Putamen (tissue), 1 donor: ENCODE results near the gene PTPRG.

Experiments used
- DNase-seq: peaks from one replicate; pipeline ENCODE4 v3.0.0-alpha.2; 2016; ENCODE audit warnings: low spot score

PTPRG gene

DNA sequence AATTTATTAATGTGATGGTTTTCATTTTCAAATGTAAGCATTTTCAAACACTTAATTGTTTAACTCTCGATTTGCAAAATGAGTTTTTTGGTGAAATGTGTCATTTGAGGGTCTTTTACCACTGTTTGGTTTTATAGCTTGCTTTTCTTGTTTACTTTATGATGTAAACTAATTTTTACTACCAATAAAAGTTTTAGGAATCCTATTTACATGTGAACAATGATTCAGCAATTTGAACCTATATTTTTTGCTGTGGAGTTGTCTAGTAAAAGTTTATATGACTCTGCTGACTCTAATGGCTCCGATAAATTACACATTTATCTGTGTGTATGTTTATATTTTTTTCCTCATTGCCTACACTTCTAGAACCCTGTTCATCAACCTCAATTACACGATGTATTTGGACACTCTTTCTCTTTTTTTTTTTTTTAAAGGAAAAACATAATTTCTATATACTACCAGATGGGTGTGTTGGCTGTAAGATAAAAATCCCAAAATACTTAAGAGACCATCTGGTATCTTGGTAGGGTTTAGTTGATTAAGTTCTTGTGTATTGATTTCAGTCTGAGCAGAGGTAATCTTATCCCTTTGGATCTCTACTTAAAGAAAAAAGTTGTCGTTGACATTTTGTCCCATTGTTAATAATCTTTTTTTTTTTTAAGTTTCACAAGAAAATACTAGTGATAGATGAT lies 89.5 kb downstream of the PTPRG start:
- DNase-seq: no peak

DNA sequence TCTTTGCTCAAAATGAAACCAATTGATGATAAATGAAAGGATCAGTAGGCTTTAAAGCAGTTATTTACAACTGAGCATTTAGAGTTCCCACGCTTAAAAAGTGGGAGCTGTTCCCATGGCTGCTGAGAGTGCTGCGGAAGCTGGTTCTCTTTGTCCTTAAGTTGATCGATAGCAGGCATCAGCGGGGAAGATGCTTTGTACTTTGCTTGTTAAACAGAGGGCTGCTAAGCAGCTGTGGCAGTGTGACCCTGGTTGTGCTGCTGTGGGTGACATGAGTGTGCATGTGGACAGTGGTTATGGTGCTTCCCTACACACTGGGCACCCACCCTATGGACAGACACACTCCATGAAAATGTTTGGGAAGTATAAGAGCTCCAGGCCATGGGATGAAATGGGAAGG lies 96.3 kb downstream of the PTPRG start:
- no peak for DNase-seq

DNA sequence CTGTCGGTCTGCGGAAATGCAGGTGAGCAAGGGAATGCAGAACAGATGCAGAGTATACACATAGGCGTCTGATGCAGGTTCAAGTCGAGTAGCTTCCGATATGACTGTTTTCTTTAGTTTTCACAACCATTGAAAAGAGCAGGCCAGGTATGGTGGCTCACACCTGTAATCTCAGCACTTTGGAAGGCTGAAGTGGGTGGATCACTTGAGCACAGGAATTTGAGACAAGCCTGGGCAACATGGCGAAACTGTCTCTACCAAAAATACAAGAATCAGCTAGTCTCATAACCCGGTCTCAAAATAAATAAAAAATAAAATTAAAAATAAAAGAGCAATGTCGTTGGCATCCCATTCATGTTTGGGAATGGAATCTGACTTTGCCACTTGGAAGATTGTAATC lies 101.5 kb downstream of the PTPRG start:
- DNase-seq: no peak

DNA sequence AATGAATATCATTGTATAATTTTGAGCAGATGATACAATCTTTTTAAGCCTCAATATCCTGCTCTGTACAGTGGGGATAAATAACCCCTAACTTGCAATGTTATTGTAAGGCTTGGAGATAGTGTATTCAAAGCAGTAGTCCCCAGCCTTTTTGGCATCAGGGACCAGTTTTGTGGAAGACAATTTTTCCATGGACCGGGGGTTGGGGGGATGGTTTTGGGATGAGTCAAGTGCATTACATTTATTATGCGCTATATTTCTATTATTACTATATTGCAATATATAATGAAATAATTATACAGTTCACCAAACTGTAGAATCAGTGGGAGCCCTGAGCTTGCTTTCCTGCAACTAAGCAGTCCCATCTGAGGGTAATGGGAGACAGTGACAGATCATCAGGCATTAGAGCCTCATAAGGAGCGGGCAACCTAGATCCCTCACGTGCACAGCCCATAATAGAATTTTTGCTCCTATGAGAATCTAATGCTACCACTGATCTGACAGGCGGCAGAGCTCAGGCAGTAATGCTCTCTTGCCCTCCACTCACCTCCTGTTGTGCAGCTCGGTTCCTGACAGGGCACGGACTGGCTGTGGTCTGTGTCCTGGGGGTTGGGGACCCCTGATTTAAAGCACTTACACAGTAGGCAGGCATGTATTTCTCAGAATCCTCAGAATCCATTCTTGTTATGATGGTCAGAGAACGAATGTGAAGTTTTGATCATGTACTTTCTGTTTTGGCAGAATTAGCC lies 102.2 kb downstream of the PTPRG start:
- DNase-seq: no peak

DNA sequence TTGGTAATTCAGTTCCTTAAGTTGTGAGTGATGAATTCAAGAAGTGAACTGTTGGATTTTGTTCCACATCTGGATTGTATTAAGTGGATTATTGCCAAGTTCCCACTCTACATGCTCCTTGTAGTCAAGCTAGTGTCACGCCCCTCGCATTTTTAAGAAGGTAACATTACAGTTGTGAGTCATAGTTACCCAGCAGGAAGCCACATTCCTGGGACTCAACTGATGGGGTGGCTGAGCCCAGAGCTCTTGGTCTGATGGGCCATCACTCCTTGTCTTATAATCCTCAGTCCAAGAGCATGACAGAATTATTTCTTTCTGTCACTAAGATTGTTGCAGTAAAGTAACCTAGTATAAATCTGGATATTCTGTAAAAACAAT lies 102.7 kb downstream of the PTPRG start:
- no peak for DNase-seq

DNA sequence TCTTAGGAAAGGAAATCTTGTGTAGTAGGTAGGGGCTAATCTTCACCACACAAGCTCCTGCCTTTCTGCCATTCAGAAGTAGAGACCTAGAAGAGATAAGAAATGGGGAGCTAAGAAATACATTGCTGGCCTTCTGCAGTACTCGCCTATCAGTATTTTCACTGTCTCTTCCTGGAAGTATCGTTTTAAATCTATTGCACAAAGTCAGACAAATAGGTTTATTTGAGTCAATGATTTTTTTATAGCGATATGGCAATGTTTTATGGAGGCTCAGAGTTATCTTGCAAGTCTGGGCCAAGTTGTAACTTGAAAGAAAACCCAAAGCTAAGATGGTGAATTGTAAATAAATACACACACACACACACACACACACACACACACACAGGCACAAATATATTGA lies 103.8 kb downstream of the PTPRG start:
- DNase-seq: no peak

DNA sequence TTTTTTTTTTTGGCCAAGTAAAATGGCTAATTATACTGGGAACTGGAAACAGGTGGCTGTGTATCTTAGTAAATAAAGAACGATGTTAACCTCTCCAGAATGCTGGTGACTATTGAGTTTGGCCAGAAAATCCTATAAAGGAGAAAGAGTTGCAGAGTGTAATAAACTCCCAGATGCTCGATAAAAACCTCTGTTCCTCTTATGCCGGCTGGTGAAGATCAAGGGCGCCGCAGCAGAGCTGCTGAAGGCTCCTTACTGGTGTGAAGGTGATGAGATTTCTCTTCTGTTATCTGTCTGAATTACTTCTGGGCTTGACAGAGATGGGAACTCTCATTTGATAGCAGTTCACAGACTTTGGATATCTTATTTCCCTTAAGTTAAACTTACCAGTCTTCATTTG lies 104.6 kb downstream of the PTPRG start:
- DNase-seq: no peak

DNA sequence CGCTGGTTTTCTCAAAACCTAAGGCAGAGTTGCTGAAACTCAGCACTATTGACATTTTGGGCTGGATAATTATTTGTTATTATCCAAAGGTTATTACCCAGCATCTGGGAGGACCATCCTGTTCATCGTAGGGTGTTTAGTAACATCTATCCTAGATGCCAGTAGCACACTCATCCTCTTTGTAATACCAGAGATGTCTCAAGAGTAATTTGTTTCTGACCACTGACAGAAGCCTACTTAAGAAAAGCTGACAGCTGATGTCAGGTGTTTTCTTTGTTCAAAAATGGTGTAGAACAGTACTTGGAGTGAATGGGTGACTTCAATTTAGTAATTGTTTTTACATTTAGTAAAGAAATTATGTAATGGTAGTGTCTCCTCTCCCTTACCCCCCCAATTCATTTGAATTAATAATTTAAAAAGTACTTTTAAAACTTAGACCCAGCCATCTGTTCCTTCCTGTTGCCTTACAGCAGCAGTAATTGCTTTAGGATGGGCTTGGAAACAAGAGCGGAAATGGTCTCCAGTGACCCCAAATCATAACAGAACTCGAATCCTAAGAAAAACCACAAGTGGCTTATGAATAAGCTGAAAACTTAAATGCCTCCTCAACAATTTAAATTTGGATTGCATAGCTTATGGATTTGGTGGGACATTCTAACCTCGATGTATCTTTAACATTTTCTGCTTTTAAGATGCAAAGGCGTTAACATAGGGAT lies 105.4 kb downstream of the PTPRG start:
- DNase-seq: no peak

DNA sequence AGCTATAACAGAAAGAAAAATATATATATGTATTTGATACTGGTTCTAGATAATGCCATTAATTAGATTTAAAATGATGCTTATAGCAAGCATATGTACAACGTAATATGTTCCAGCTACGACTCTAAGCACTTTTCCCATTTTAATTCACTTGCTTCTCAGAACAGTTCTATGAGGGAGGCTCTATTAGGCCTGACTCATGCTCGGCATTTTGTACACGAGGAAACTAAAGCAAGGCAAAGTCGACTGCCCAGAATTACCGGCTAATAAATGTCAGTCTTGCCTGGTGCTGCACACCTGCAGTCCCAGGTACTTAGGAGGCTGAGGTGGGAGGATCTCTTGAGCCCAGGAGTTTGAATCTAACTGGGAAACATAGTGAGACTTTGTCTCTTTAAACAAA lies 106.0 kb downstream of the PTPRG start:
- peak; percentile 21 for DNase-seq

DNA sequence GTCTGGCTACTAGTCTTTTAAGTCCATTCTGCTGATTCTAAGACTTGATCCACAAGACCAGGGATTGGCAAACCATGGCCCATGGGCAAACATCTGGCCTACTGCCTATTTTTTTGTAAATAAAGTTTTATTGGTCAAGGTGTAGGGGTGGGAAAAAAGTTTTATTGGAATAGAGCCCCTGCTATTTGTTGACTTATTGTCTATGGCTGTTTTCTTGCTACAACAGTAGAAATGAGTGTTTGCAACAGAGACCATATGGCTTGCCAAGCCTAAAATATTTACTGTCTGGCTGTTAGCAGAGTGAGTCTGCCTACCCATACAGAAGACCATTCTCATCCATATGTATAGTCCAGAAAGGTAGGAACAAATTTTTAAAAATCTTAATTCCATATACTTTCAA lies 106.4 kb downstream of the PTPRG start:
- DNase-seq: no peak

DNA sequence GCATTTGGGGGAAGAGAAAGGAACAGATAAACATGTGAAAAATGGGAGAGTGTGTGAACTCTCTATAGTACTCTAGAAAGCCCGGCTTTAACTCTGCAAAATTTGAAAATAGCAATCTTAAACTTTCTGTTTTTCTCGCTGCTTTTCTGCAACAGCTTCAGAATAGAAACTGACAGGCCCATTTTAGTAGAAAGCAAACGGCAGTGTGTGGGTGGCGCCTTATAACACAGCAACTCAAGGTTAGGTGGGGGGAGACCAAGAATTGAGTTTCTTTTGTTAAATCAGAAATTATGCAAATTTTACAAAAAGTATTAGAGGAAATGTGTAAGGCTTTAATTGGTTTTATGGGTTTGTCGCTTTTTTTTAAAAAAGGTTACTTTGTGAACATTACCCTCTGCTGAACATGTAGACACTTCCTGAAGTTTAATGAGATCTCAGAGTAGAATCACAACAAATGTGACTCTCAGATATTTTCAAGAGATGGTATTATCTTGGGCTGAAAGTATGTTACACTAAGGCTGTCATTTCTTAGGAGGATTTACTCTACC lies 107.0 kb downstream of the PTPRG start:
- DNase-seq: peak; percentile 69

DNA sequence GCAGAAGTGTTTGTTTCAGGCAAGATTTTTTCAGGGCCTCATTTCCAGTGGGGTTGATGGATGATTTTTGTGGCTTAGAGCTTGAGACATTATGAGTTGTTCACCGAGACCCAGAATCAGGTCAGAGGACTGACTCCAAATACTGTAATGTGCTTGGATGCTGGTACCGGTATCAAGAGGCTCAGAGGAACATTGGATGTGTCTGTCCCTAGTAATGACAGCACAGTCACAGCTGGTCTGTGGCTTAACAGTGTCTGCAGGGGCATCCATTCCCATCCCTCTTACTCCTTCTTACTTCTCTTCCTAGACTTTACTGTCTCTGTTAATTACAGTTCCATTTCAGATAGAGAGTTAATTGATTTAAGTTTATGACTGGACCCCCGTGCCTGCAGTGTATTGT lies 107.8 kb downstream of the PTPRG start:
- DNase-seq: no peak

DNA sequence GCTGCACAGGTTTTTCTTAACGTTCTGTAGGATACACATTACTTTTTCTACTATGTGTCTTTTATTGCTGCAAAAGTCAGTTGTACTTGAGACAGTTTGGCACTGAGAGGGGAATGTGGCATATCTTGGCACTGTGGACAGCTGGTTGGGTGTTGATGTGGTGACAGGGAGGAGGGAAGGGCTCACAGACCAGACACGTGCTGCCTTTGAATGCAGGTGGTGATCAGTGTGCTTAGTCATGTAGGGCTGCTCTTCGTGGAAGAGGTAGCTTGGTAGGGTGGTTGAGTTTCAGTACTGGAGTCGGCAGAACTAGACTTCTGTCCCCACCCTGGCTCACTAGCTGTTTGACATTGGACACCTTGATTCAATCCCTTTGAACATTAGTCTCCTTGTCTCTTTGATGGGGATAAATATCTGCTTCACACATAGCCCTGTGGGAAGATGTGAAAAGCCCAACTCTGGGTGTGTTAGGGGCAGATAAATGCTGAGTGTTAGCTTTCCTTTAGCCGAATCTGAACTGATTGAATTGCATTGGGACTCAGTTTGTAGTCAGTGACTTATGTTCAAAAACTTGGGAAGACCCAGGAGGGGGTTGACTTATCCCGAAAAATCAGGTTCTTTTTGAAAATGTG lies 108.4 kb downstream of the PTPRG start:
- no peak for DNase-seq

DNA sequence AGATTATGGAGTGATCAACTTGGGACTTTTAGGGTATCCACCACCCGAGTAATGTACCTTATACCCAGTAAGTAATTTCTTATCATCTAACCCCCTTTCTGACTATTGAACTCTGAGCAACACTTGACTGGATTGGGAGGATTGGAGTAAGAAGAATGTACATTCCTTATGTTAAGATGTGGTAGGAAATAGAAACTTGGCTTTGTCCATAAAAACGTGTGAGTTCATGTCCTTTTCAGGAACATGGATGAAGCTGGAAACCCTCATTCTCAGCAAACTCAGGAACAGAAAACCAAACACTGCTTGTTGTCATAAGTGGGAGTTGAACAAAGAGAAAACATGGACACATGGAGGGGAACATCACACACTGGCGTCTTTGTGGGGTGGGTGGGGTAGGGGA lies 112.3 kb downstream of the PTPRG start:
- DNase-seq: no peak

DNA sequence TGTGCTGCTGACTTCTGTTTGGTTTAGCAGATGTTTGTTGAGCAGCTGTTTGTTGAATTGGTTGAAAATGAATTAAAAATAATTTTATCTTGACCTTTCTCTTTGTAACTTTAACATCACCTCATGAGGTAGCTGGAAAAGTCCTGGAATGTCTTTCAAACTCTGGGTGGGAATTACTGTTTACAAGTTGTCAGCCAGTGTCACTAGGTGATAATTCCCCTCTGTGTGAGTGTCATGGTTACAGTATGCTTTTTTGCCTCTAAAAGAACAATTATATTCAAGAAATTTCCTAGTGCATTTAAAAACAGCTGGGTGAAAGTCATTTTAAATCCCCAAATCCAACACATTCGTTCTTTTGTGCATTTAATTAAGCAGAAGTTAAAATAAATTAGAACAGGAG lies 113.2 kb downstream of the PTPRG start:
- no peak for DNase-seq

DNA sequence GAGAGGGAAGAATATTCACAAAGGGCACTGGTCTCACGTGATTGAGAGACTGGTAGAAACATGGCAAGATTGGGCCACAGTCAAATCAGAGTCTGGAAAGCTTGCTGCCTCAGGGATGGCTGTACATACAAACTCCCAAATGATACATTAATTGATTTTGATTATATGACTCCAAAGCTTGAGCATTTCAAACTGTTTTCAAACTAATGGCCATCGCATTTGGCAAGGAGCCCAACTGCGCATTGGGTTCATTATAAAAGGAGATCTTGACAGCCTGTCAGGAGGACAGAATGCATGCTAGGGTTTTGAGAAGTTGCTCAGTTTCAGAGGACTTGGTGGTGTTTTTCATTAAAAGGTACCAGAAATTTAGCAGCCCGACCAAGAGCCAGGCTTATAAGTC lies 117.7 kb downstream of the PTPRG start:
- no peak for DNase-seq

DNA sequence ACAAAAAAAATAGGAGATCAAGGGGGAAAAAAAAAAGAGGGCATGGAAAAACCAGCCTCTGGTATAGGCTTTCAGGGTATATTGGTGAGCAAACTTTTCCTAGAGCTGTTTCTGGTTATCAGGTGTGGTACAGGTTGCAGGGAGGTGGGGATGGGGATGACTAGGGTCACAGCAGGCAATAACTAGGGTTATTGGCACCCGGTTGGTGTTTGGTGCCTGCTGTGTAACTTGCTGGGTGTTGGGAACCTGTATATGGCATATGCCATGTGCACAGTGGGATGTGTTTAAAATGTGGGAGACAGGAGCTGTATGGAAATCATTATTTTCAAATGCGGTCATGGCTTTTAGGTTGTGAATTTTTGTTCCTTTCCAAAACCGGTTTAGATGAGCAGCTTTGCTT lies 119.2 kb downstream of the PTPRG start:
- no peak for DNase-seq

DNA sequence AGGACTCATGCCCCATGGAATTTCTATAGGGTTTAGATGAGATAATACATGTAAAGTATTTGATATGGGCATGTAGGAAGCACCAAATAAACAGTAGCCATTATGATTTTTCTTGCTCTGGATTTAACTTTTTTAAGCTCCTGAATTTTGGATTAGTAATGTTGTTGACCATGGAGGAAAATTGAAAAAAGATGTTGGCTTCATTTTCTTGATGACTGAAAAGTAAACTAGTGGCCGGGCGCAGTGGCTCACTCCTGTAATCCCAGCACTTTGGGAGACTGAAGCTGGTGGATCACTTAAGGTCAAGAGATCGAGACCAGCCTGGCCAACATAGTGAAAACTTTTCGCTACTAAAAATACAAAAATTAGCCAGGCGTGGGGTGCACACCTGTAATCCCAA lies 120.3 kb downstream of the PTPRG start:
- no peak for DNase-seq

DNA sequence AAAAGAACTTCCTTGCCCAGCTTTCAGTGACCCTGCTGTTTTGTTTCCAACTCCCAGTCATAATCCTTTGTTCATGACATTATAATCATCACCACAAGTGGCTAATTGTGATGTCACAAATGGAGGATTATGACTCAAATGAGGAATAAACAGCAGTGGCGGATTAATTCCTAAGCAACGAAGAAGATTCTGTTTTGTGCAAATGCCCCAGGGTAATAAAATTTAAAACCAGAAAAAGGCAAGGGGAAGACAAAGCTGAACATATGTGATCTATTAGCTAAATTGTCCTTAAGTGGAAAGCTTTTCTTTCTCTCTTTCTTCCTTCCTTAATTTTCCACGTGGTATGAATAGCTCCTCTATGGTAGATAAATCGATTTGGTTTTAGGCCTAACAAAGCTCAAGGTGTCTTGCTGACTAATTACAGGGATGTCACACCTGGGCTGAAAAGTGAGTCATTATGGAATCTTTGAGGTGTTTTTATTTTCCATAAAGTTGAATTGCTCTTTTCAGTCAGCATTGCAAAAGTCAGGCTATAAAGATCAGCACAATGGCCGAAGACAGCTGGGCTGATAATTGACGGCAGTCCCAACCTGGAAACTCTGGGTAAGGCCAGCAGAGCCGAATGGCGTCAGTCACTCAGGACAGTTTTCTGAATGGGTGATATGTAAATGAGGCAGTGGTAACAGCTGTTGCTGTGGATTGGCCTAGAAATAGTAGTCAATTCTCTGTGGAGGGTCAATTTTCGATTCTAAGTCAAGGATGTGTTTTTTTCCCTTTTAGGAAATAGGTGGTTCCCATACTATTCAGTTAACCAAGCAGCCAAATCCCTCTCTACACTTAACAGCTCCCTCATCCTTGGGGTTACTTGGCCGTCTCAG lies 121.5 kb downstream of the PTPRG start:
- DNase-seq: no peak

DNA sequence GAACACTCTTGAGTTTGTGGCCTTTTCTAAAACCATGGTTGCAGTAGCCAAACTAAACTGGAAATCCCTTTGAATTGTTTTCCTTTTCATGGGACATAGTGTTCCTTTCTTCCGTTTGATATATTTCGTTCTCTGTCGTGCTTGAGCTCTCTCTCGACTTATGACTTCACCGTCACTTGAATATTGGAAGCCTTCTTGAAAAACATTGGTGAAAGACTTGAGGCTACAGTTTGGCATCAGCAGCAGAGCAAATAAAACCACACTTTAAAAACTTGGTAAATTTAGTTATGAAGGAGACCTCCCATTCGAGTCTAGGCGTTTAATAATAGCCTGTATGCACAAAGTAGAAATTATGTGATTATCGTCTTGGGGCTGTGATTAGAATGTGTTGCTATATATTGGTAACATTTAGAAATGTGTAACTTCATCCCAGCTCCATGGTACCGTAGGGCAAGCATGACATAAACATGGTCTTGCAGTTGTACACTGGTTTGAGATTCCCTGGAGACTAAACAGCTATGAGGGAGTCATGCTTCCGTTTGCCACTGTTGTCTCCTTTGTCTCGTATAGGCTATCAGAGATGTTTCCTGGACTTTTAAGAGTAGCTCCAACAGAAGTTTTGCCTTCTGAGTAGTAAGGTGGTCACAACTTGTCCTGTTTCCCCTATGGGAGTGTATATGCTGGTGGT lies 122.3 kb downstream of the PTPRG start:
- no peak for DNase-seq

DNA sequence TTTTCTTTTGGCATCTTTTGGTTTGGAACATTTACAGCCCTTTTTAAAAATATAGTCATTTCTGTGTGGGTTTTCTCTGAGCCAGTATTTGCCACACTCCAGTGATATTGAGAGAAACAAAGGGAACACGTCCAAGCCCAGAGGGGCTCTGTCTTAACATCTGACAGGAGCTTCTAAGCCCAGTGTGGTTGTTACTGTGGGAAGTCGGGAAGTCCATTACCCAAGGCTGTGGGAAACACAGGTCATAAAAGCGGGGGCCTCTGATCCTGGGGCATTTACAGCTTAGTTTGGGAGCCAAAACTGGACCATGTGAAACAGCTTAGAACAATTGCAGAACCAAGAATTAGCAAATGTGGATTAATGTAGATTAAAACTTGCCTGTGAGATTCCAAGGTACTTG lies 123.0 kb downstream of the PTPRG start:
- DNase-seq: no peak
